GM21619 (cell line): ENCODE data around the gene ZNF280A.
A peak's percentile ranks its signal among the peaks of the same experiment; 100 is the strongest.
"Not testable (repeated sequence)": the region's sequence is repeated elsewhere in the genome, so short reads cannot be mapped to it uniquely, and the experiment has no call there.

Experiments
- ATAC-seq: cut with Tn5 transposase; IDR thresholded peaks from one replicate; pipeline ENCODE4 v1.9.1; 2021; ENCODE audit not compliant: unreplicated experiment

Gene ZNF280A

DNA sequence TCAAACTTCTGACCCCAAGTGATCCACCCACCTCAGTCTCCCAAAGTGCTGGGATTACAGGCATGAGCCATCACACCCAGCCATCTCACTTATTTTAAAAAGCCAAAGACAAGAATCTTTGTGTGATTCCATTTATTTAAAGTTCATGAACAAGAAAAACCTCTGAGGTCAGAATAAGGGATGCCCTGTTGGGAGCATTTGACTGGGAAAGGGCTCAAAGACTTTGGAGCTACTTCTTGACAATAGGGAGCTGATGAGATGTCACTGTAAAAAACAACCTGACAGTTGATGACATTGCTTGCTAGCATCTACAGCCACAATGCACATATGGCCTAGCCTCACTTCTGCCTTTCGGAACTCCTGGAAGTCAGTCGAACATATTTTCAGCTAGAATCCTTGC lies 6.5 kb downstream of the ZNF280A start:
- no peak for ATAC-seq

DNA sequence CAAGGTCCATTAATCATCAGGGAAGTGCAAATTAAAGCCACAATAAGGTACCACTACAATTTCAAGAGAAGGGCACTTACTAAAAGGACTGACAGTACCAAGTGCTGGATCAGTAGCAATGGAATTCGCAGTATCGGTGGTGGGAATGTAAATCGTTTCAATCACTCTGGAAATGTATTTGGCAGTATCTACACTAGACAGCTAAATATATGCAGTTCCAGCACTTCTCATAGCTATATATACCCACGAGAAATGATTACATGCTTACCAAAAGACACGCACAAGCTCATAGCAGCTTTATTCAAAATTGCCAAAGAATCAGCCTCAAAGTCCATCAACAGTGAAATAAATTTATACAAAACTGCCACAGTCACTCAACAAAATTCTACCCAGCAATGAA lies 7.1 kb downstream of the ZNF280A start:
- ATAC-seq = no peak

DNA sequence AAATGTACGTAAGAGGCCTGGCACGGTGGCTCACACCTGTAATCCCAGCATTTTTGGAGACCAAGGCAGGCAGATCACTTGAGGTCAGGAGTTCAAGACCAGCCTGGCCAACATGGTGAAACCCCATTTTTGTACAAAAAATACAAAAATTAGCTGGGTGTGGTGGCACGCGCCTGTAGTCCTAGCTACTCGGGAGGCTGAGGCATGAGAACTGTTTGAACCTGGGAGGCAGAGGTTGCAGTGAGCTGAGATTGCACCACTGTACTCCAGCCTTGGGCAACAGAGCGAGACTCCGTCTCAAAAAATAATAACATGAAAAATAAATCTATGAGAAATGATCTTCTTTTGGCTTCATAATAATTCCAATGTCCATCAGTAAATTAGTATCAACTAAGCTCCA lies 9.2 kb downstream of the ZNF280A start:
- not testable (repeated sequence) for ATAC-seq

DNA sequence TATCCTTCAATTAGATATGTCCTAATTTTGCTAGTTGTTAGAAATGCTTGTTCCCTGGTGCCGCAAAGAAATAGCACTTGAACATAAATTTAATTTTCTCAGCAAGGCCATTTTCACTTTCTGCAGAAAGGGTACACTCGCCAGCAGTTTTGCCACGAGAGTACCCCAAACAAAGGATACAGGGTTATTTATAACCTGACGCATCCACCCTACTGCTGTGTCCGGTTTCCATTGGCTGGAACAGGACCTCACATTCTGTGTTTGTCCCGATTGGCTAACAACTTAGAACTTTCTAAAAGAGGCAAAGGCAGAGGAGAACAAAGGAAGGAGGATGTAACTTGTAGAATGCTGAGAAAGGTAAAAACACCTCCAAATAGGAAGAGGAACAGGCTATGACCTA lies 10.2 kb downstream of the ZNF280A start:
- not testable (repeated sequence) for ATAC-seq

DNA sequence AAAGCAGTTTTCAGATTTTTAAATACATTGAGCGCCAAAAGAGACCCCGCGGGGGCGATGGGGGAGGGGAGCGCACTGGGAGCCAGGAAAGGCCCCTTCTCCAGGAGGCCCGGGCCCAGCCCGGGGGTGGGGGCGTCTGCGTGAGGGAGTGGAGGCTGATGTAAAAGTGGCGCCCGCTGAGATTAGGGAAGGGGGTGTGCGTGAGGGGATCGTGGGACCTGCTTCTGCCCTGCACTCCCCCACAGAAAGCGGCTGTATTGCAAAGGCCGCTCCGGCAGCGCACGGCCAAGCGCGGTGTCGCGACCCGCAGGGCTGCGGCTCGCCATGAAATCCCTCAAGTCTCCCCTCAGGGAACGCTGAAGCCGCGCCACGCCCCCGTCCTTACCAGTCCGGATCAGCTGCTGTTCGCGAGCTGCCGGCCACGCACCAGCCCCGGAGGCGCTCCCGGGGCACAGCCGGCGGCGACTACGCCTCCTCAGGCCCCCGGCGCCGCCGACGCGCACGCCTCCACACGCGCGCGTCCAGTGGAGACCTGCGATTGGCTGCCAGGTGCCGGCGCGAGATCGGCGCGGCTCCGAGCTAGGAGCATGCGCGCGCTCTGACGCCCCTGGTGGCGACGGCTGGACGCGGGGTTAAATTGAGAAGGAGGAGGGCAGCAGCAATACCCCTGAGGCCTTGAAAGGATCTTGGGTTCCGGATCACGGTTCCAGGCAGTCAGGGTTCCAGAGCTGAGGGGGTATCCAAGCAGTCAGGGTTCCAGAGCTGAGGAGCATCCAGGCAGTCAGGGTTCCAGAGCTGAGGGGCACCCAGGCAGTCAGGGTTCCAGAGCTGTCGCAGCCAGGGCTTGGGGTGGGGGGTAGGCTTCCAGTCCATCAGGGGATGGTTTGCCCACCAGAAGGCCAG lies 11.5 kb downstream of the ZNF280A start, which contains the start of gene ZNF280B:
TSS of gene ZNF280B (minus strand) at position 469 of the 903 bp plus-strand sequence. CDS start 19,344 bp downstream, outside the sequence.
- ATAC-seq = peak; percentile 83

DNA sequence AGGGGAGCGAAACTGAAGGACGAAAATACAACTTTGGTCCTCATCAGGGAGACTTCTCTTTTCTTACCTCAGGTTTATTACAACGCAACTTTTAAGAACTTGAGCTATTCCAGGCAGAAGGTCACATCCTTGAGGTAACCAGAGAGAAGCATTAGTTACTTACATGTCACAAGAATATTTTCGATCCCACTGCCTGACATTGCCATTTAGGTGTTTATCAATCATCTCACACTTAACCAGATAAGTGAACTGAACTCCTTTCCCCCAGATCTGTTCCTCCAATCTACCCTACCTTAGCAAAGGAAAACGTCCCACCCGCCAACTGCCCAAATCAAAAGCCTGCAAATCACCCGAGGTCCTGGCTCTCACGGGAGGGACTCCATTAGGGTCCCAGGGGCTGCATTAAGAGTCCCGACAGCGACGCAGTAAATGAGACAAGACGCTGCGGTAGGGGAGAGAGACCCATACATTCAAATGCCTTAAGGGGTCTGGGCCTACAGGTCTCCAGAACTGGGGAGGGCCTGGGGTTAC lies 12.3 kb downstream of the ZNF280A start:
- ATAC-seq = no peak

DNA sequence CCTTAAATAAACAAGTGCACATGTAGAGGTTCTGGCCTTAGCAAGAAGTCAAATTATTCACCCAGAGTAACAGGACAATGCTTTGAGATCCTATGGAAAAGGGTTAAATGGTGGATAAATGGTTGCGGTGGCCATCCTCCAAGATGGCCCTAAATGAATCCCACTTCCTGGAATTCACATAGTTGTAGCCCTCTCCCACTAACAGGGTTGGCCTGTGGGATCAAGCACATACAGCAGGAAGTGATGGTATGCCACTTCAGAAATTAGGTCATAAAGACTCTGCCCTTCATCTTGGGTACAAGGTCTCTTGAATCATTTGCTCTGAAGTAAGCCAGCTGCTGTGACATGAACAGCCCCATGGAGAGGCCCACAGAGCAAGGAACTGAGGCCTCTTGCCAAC lies 13.3 kb downstream of the ZNF280A start:
- no peak for ATAC-seq

DNA sequence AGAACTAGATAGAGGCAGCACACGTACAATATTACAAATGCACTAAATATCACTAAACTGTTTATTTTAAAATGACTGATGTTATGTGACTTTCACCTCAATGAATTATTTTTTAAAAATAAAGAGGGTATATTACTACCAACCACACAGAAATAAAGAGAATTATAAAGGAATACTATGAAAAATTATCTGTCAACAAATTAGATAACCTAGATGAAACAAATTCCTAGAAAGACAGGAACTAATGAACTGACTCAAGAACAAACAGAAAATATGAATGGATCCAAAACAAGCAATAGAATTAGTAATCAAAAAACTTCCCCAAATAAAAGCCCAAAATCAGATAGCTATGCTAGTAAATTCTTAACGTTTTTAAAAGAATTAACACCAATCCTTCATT lies 21.8 kb downstream of the ZNF280A start:
- no peak for ATAC-seq

DNA sequence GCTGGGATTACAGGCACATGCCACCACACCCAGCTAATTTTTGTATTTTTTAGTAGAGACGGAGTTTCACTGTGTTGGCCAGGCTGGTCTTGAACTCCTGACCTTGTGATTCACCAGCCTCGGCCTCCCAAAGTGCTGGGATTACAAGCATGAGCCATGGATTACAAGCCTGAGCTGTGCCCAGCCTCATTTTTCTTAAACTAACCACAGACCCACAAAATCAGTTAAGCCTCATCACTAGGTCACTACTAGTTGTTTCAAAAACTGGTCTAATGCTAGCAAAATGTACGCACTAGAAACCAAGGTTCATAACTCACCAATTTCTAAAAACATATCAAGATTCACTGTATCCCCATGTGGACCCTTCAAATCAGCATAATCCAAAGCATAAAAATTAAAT lies 28.5 kb downstream of the ZNF280A start:
- not testable (repeated sequence) for ATAC-seq

DNA sequence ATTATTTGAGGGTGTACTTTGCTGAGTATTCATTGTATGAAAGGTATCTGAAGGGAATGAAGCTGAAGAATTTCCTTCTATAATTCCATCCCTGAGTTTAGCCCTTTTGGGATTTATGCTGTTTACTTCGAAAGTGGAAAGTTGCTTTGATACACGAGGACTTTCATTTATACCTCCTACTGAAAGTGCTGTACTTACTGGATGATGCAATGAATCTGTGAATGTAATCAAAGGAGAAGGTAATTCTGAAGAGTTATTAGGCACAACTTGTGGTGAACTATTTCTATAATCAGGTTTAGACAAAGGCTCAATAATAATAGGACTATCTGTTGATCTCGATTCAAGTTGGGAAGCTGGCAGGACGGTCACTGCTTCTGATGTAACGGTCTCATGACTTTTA lies 31.3 kb downstream of the ZNF280A start:
- no peak for ATAC-seq

DNA sequence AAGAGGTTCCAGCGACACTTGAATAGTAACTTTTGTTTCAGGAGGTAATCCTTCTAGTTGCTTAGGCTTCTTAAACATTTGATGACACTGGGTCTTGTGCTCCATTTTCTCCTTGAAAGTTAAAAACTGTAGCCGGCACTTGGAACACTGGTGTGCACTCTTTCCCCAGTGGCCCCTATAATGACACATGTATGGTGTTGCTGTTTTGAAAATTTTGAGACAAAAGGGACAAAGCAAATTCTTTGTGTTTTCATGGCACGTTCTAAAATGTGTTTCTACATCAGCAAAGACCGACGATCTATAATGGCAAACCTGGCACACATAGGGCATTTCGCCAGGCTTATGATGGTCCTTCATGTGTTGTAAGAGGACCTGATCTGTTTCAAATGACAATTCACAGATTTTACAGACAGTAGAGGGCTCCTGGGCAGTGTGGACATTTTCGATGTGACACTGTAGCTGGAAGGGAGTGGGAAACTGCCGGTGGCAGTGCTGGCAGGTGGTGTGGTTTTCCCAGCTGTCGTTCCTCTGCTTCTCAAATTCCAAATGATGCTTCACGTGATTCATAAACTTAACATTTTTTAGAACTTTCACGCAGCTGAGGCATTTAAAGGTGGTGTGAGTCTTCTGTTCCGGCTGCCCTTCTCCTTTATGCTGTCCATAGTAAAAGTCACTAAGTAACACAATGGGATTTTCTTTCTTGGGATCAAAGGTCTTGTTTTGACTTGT lies 32.0 kb downstream of the ZNF280A start:
- no peak for ATAC-seq

DNA sequence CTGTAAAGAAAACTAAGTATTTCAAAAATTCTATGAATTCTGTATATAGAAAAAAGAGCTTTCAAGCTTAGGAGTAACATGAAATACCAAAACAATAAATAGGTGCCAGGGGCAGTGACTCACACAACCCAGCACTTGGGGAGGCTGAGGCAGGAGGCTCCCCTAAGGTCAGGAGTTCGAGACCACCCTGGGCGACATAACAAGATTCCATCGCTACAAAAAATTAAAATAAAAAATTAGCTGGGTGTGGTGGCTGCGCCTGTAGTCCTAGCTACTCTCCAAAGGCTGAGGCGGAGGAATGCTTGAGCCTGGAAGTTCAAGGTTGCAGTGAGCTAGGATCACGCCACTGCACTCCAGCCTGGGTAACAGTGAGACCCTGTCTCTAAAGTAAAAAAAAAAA lies 33.0 kb downstream of the ZNF280A start:
- ATAC-seq = no peak

DNA sequence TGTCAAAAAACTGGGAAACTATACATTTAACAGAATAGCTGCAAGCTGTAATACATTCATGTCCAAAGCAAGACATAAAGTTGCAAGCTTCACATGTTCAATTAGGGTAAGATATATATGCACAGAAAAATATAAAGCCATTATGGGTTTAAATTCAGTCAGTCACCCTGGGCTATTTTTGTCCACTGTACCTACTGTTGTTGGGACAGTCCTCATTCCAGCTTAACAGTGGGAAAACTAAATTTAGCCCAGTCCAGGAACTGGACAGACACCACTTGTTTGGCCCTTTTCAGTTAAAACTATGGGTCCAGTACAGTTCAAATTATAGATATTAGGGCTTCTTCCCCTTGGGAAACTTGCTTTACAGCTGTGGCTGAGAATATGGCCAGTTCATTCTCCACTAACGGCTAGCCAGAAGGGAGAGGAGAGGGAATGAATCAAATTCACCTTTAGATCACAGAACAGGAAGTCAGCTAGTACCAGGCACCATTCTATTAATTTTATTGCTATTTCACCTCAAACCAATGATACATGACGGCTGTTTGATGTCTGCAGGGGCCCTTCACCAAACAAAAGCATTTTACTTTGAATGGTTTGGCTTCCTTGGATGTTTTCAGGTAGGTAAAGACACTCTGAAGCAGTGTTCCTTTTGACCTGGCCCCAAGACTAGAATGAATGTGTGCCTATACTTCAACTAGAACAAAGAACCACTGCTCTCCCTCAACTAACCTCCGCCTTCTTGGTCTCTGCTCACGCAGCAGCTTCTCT lies 33.8 kb downstream of the ZNF280A start:
- ATAC-seq = no peak

DNA sequence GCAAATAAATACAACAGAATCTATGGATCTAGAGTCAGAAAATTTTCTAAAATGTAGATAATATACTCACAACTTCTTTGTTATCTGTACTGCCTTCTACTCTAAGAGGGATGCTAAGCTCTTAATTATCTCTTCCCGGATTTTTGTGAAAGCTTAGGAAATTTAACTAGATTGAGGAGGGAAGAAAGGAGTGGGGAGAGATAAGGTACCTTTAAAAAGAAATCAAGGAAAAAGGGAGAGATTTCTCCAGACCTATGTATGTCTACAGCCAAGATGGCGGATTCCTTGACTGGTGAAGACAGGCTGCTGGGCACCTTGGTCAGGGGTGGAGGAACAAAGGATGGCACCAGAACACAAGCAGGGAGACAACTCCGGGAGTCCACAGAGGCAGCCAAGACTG lies 34.5 kb downstream of the ZNF280A start:
- no peak for ATAC-seq

DNA sequence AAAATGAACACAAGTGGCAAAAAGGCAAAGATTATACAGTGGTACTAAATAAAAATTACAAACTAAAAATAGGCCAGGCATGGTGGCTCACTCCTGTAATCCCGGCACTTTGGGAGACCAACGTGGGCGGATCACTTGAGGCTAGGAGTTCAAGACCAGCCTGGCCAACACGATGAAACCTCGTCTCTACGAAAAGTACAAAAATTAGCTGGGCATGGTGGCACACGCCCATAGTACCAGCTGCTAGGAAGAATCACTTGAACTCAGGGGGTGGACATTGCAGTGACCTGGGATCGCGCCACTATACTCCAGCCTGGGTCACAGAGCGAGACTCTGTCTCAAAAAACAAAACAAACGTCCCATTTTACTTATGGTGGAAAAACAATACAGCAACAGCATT lies 36.0 kb downstream of the ZNF280A start:
- no peak for ATAC-seq

DNA sequence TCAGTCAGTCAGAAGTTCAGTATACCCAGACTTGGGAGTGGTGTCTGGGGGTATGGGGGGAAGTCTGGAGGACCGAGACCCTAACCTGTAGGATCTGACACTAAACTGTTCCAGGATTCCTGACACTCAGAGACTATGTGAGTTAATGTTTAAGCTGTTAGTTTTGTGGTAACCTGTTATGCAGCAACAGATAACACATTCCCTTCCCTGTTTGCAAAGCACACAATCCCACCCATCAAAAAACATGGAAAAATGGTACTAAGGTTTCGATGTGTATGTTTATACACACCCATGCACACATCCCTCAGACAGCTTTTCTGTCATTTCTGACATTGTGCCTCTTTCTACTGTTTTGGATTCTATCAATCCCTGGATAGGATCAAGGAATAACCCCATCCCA lies 39.1 kb downstream of the ZNF280A start:
- ATAC-seq = no peak

DNA sequence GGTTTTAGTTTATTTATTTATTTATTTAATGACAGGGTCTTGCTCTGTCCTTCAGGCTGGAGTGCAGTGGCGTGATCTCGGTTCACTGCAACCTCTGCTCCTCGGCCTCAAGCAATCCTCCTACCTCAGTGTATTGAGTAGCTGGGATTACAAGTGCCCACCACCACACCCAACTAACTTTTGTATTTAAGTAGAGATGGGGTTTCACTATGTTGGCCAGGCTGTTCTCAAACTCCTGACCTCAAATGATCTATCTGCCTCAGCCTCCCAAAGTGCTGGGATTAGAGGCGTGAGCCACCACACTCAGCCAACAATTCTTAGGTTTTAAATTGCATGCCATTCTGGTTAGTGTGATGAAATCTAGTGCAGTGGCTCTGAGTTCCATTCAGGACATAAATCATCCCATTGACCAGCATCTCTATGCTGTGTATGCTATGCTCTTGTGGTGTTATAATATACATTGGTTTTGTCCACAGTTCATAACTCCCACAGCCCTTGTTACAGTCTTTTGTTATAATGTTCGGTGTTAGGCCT lies 40.0 kb downstream of the ZNF280A start:
- ATAC-seq = no peak

DNA sequence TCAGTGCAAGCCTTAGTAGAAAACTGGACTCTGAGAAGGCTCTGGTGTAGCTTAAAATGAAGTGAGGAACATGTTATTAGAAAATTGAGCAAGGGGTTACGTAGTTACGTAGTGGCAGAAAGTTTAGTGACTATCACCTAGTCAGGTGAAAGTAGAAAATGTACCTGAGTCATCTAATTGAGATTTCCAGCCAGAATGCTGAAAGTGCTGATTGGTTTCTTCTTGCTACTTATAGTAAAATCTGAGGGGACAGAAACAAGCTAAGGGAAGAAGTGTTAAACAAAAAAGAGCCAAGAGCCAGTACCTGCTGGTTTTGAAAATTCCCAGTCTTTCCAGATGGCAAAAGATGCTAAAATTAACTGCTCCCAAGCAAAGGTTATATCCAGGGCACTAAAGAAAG lies 41.0 kb downstream of the ZNF280A start:
- ATAC-seq = no peak

DNA sequence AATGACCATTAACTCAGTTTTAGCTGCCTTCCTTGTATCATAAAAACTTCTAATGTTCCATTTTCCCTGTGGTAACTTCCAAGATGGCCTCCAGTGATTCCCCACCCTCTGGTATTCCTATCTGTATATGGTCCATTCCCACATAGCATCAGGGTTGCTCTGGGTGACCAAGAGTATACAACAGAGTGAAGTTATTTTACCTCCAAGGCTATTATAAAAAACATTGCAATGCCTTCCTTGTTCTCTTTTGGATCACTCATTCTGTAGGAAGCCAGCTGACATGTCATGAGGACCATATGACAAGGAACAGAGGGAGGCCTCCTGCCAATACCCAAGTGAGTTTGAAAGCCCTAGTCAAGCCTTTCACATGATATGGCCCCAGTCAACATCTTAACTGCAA lies 41.6 kb downstream of the ZNF280A start:
- no peak for ATAC-seq

DNA sequence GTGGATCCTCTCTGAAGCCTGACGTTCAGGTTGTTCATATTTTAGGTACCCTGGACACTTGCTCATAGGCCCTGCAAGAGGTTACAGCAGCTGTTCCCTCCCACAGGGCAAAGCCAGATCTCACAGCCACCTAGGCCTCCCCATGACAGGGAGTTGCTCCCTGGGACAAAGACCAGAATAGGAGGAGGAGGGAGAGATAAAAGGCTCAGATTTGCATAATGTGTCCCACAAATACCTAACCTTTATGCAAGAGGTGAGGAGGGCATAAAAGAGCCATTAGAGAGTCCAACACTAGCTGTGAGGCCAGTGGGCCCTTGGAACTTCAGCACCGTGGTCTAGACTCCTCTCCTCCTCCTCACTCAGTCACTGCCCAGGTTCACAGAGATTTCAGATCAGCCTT lies 45.3 kb downstream of the ZNF280A start:
- no peak for ATAC-seq

DNA sequence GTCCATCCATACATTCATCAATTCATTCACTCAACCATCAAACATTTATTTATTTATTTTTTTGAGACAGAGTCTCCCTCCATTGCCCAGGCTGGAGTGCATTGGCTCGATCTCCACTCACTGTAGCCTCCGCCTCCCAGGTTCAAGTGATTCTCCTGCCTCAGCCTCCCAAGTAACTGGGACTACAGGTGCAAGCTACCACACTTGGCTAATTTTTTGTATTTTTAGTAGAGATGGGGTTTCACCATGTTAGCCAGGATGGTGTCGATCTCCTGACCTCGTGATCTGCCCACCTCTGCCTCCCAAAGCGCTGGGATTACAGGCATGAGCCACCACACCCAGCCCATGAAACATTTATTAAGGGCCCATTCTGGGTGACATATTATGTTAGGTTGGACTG lies 49.0 kb downstream of the ZNF280A start:
- not testable (repeated sequence) for ATAC-seq
